HL-60 (cell line): ENCODE measurements around the gene ZNF629.

ENCODE experiments used
- CTCF ChIP-seq: IDR thresholded peaks from one replicate; pipeline ENCODE4 v1.5.1; 2011; ENCODE audit warnings: low read length, control low read depth, inconsistent platforms; ENCODE audit not compliant: insufficient read depth
- POLR2AphosphoS5 ChIP-seq: IDR thresholded peaks from 2 replicates; pipeline ENCODE4 v1.6.1; 2012; ENCODE audit warnings: low read depth
- REST ChIP-seq: IDR thresholded peaks from 2 replicates; pipeline ENCODE4 v1.6.1; 2012; ENCODE audit warnings: low read depth; ENCODE audit not compliant: insufficient replicate concordance

GRCh38 chr16:30753596-30753995 is 33.4 kb downstream of the ZNF629 start:
- TF ChIP-seq CTCF (no peak), POLR2AphosphoS5 (no peak), REST (no peak)
